Neural progenitor cell (in vitro differentiated cells): Measurements from ENCODE around the gene LY6G6F.

Source experiments
- EZH2 ChIP-seq: fragments of 200-600 bp; sonication (generic); IDR thresholded peaks from 2 replicates; pipeline ENCODE4 v1.6.1; 2017; ENCODE audit warnings: antibody characterized with exemption, mild to moderate bottlenecking, moderate library complexity
- EZH2phosphoT487 ChIP-seq: fragments of 200-600 bp; sonication (generic); IDR thresholded peaks from 2 replicates; pipeline ENCODE4 v1.6.1; 2017; ENCODE audit warnings: antibody characterized with exemption
- TF ChIP-seq, protein P1 (sequence below): fragments of 200-600 bp; sonication (generic); IDR thresholded peaks from 2 replicates; pipeline ENCODE4 v1.5.1; 2017; ENCODE audit warnings: antibody characterized with exemption, mild to moderate bottlenecking

DNA sequence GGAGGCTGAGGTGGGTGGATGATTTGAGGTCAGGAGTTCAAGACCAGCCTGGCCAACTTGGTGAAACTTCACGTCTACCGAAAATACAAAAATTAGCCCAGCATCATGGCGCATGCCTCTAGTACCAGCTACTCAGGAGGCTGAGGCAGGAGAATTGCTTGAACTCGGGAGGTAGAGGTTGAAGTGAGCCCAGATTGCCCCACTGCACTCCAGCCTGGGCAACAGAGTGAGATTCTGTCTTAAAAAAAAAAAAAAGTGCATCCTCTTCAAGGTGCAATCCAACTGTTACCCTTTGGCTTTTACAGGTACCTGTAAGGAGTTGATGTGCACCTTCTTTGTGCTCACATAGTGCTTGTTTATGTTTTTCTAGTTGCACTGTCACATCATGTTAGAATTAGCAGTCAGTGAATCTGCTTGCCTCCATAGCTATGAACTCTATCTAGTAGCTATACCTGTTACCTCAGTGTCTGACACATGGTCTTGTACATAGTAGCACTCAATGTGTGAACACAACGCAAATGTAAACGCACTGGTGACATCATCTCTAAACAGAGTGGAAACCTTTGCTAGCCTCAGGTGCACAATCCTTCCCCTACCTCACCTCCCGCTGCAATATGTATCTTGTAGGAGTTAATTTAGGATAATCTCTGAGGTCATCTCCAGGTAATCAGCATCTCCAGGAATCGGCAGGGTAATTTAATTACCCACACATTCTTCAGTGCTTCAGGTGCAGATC, 42.8 kb downstream of the LY6G6F start:
- TF ChIP-seq EZH2: no peak
- TF ChIP-seq, protein P1, sequence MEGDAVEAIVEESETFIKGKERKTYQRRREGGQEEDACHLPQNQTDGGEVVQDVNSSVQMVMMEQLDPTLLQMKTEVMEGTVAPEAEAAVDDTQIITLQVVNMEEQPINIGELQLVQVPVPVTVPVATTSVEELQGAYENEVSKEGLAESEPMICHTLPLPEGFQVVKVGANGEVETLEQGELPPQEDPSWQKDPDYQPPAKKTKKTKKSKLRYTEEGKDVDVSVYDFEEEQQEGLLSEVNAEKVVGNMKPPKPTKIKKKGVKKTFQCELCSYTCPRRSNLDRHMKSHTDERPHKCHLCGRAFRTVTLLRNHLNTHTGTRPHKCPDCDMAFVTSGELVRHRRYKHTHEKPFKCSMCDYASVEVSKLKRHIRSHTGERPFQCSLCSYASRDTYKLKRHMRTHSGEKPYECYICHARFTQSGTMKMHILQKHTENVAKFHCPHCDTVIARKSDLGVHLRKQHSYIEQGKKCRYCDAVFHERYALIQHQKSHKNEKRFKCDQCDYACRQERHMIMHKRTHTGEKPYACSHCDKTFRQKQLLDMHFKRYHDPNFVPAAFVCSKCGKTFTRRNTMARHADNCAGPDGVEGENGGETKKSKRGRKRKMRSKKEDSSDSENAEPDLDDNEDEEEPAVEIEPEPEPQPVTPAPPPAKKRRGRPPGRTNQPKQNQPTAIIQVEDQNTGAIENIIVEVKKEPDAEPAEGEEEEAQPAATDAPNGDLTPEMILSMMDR: no peak
- no peak for TF ChIP-seq EZH2phosphoT487
